GM12872 (cell line): ENCODE data around the gene CIB2.

Source experiments
- CTCF ChIP-seq: IDR thresholded peaks from 3 replicates; pipeline ENCODE4 v1.5.1; 2011; ENCODE audit warnings: low read depth, mild to moderate bottlenecking, low read length, moderate library complexity; ENCODE audit not compliant: insufficient read depth

The CIB2 gene

GRCh38 chr15:78104566-78105475 is 26.4 kb downstream of the CIB2 start:
- no peak for TF ChIP-seq CTCF

- no peak for TF ChIP-seq CTCF
Measured at GRCh38 chr15:78104119-78104479, 27.1 kb downstream of the CIB2 start.

- no peak for TF ChIP-seq CTCF
Measured at GRCh38 chr15:78103406-78104118, 27.7 kb downstream of the CIB2 start.

- no peak for TF ChIP-seq CTCF
Measured at GRCh38 chr15:78102741-78103140, 28.5 kb downstream of the CIB2 start.

- no peak for TF ChIP-seq CTCF
Measured at GRCh38 chr15:78102211-78102610, 29.0 kb downstream of the CIB2 start.

- no peak for TF ChIP-seq CTCF
Measured at GRCh38 chr15:78101423-78102105, 29.7 kb downstream of the CIB2 start.

GRCh38 chr15:78100886-78101285 is 30.4 kb downstream of the CIB2 start:
- TF ChIP-seq CTCF: no peak
